Endothelial cell (in vitro differentiated cells): ENCODE data around the gene FOXJ3. TPM values are rescaled to one million over a fixed set of nuclear protein-coding genes. Genes with fewer than 3 reads are reported as not detected.

Experiments
- DNase-seq: peaks from one replicate; pipeline ENCODE4 v3.0.0; 2021; ENCODE audit warnings: low spot score
- H3K27ac Mint-ChIP-seq: one replicate; pipeline ENCODE4 v1.8.0; 2021; ENCODE audit warnings: mixed read lengths, inconsistent platforms; ENCODE audit not compliant: unreplicated experiment
- H3K27me3 Mint-ChIP-seq: one replicate; pipeline ENCODE4 v1.8.0; 2021; ENCODE audit warnings: mild to moderate bottlenecking, moderate library complexity, mixed read lengths, inconsistent platforms; ENCODE audit not compliant: unreplicated experiment
- H3K36me3 Mint-ChIP-seq: one replicate; pipeline ENCODE4 v1.8.0; 2021; ENCODE audit warnings: mild to moderate bottlenecking, low read depth, mixed read lengths, inconsistent platforms; ENCODE audit not compliant: unreplicated experiment
- H3K4me1 Mint-ChIP-seq: one replicate; pipeline ENCODE4 v1.8.0; 2021; ENCODE audit warnings: mild to moderate bottlenecking, mixed read lengths, inconsistent platforms; ENCODE audit not compliant: unreplicated experiment
- H3K4me3 Mint-ChIP-seq: one replicate; pipeline ENCODE4 v1.8.0; 2021; ENCODE audit warnings: mild to moderate bottlenecking, mixed read lengths, inconsistent platforms; ENCODE audit not compliant: unreplicated experiment
- H3K9me3 Mint-ChIP-seq: one replicate; pipeline ENCODE4 v1.8.0; 2021; ENCODE audit warnings: mixed read lengths, inconsistent platforms; ENCODE audit not compliant: unreplicated experiment
- total RNA-seq: library from RNA; stranded (reverse); fragmentation: NEBNext Ultra II Directional; extraction: Animal tissue kit (Norgen Biotek cat#: 25700); gene quantifications from one replicate; pipeline ENCODE4 v1.2.1, GENCODE V29; 2021; ENCODE audit not compliant: unreplicated experiment
- TF ChIP-seq, protein P1 (sequence below): fragments of 200-600 bp; sonication (generic); IDR thresholded peaks from one replicate; pipeline ENCODE4 v1.5.0; 2021; ENCODE audit warnings: antibody characterized with exemption; ENCODE audit not compliant: unreplicated experiment

FOXJ3 gene
- total RNA-seq, 1 donor from 2014 or later = 65.9 TPM

GRCh38 chr1:42328916-42329496 lies 6.0 kb downstream of the FOXJ3 start:
- TF ChIP-seq, protein P1, sequence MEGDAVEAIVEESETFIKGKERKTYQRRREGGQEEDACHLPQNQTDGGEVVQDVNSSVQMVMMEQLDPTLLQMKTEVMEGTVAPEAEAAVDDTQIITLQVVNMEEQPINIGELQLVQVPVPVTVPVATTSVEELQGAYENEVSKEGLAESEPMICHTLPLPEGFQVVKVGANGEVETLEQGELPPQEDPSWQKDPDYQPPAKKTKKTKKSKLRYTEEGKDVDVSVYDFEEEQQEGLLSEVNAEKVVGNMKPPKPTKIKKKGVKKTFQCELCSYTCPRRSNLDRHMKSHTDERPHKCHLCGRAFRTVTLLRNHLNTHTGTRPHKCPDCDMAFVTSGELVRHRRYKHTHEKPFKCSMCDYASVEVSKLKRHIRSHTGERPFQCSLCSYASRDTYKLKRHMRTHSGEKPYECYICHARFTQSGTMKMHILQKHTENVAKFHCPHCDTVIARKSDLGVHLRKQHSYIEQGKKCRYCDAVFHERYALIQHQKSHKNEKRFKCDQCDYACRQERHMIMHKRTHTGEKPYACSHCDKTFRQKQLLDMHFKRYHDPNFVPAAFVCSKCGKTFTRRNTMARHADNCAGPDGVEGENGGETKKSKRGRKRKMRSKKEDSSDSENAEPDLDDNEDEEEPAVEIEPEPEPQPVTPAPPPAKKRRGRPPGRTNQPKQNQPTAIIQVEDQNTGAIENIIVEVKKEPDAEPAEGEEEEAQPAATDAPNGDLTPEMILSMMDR = no peak
- peaks cover 7% of the 10 kb centered on the region for H3K27me3 Mint-ChIP-seq
- H3K4me1 Mint-ChIP-seq = peaks cover 36% of the 10 kb centered on the region
- no peak for DNase-seq
- H3K36me3 Mint-ChIP-seq = no peaks in the 10 kb centered on the region
- H3K4me3 Mint-ChIP-seq = no peak overlapping the region
- H3K27ac Mint-ChIP-seq = peak overlapping the region; percentile 74
- no peaks in the 10 kb centered on the region for H3K9me3 Mint-ChIP-seq

DNA sequence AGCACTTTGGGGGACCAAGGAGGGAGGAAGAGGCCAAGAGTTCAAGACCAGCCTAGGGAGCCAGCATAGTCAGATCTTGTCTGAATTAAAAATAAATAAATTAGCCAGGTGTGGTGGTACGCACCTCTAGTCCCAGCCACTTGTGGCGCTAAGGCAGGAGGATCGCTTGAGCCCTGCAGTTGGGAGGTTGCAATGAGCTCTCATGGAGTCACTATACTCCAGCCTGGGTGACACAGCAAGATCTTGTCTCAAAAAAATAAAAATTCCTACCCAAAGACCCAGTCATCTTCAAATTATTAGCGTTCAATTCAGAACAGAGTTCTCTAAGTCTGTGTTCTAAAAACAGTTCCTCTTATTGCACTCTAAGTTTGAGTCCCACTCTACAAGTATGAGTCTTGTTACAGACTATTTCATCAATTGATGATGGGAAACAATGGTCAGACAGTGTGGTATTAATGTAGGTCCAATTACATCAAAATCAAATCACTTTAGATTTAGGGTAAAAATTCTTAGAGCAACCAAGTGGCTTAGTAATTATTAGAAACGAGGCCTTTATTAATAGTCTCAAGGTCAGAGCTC lies 6.9 kb downstream of the FOXJ3 start:
- Mint-ChIP-seq H3K27ac (no peak overlapping the region), H3K36me3 (no peaks in the 10 kb centered on the region), H3K9me3 (no peaks in the 10 kb centered on the region), H3K4me3 (no peak overlapping the region), H3K27me3 (peaks cover 3% of the 10 kb centered on the region), H3K4me1 (peaks cover 28% of the 10 kb centered on the region)
- TF ChIP-seq, protein P1 = no peak
- DNase-seq = no peak

DNA sequence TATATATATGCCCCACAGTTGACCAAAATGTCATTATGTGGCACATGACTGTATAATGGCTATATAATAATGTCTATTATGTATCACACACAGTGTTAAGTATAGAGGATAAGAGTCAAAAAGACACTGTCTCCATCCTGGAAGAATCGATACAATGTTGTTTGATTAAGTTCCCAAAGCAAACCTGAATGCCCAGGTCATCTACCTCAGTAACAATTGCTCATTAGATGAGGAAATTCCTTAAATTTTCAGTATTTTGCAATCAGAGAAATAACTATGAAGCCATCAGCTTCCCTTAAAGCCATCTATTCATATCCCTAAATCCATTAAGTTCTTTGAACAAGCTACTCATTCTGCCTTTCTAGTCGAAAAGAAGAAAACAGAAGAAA lies 10.0 kb downstream of the FOXJ3 start:
- DNase-seq = no peak
- Mint-ChIP-seq H3K27me3 (peaks cover 1% of the 10 kb centered on the region), H3K27ac (no peak overlapping the region), H3K4me3 (no peak overlapping the region), H3K4me1 (peaks cover 24% of the 10 kb centered on the region), H3K36me3 (no peaks in the 10 kb centered on the region), H3K9me3 (no peaks in the 10 kb centered on the region)
- TF ChIP-seq, protein P1 = no peak

GRCh38 chr1:42324398-42325013 lies 10.5 kb downstream of the FOXJ3 start:
- no peak overlapping the region for H3K27ac Mint-ChIP-seq
- no peak overlapping the region for H3K4me3 Mint-ChIP-seq
- H3K4me1 Mint-ChIP-seq = peaks cover 29% of the 10 kb centered on the region
- no peaks in the 10 kb centered on the region for H3K36me3 Mint-ChIP-seq
- H3K27me3 Mint-ChIP-seq = peaks cover 1% of the 10 kb centered on the region
- DNase-seq = no peak
- H3K9me3 Mint-ChIP-seq = no peaks in the 10 kb centered on the region
- TF ChIP-seq, protein P1 = no peak

DNA sequence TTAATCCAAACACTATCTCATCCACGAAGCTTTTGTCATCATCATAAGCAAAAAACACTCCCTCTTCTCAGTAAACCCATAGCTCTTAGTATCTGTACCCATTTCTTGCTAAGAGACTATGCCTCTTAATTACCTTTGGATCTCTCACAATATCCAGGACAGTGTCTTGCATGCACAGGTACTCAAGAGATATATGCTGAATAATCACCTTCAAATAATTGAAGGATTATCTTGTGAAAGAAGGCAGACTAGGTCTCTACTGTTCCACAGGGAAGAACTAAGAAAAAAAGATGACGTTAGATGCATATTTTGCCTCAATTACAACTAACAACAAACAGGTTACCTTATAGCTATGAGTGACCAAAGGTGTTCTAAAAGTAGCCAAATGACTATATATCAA lies 11.5 kb downstream of the FOXJ3 start:
- DNase-seq = no peak
- TF ChIP-seq, protein P1 = no peak
- H3K9me3 Mint-ChIP-seq = no peaks in the 10 kb centered on the region
- peaks cover 32% of the 10 kb centered on the region for H3K4me1 Mint-ChIP-seq
- H3K27ac Mint-ChIP-seq = peak overlapping the region; percentile 7
- no peaks in the 10 kb centered on the region for H3K36me3 Mint-ChIP-seq
- no peak overlapping the region for H3K4me3 Mint-ChIP-seq
- no peaks in the 10 kb centered on the region for H3K27me3 Mint-ChIP-seq
